Upper lobe of left lung (tissue), 6 donors: ENCODE results near the gene MINDY1. TPM values are rescaled to one million over a fixed set of nuclear protein-coding genes. Genes with fewer than 3 reads are reported as not detected.
A peak's percentile ranks its signal among the peaks of the same experiment; 100 is the strongest.

Source experiments
- ATAC-seq, 2 donors: fragments of 200-7000 bp; cut with Tn5 transposase; one replicate each; pipeline ENCODE4 v1.9.1; 2022; ENCODE audit warnings: mild to moderate bottlenecking in 2 of 2, moderate library complexity in 2 of 2; ENCODE audit not compliant: low FRiP score in 2 of 2
- DNase-seq, 2 donors: peaks; one replicate each; pipeline ENCODE4 v3.0.0-alpha.2; 2019 to 2020
- H3K27ac ChIP-seq, 4 donors: fragments of 200-600 bp; sonication (generic); one replicate each; pipeline ENCODE4 v1.5.1; 2016 to 2019
- H3K27me3 ChIP-seq, 4 donors: fragments of 200-600 bp; sonication (generic); one replicate each; pipeline ENCODE4 v1.5.1; 2017 to 2019
- H3K36me3 ChIP-seq, 4 donors: fragments of 200-600 bp; sonication (generic); one replicate each; pipeline ENCODE4 v1.5.1; 2016 to 2019
- H3K4me1 ChIP-seq, 4 donors: fragments of 200-600 bp; sonication (generic); one replicate each; pipeline ENCODE4 v1.5.1; 2018 to 2019
- H3K4me3 ChIP-seq, 4 donors: fragments of 200-600 bp; sonication (generic); one replicate each; pipeline ENCODE4 v1.5.1; 2017 to 2019; ENCODE audit warnings: mild to moderate bottlenecking in 2 of 4, moderate library complexity in 1 of 4
- H3K9me3 ChIP-seq, 4 donors: fragments of 200-600 bp; sonication (generic); one replicate each; pipeline ENCODE4 v1.5.1; 2018 to 2019
- CTCF ChIP-seq, 6 experiments: fragments of 450-650 bp in 4 of 6; fragments of 200-600 bp in 2 of 6; sonication (generic) in 2 of 6; IDR thresholded peaks; one replicate each; pipeline ENCODE4 v1.5.1; 2016 to 2019; ENCODE audit warnings: antibody characterized with exemption in 6 of 6
- EP300 ChIP-seq, 4 donors: sonication (generic); formaldehyde crosslinking; IDR thresholded peaks; one replicate each; pipeline ENCODE4 v1.5.1; 2017; ENCODE audit warnings: antibody characterized with exemption in 4 of 4, control low read depth in 2 of 4
- POLR2A ChIP-seq, 4 donors: fragments of 450-650 bp; IDR thresholded peaks; one replicate each; pipeline ENCODE4 v1.5.1; 2016 to 2017; ENCODE audit warnings: antibody characterized with exemption in 4 of 4, mild to moderate bottlenecking in 2 of 4
- POLR2AphosphoS5 ChIP-seq, 2 donors: sonication (generic); formaldehyde crosslinking; IDR thresholded peaks; one replicate each; pipeline ENCODE4 v1.5.1; 2017; ENCODE audit warnings: antibody characterized with exemption in 2 of 2
- WGBS, 2 donors: methylation state at CpG; one replicate each; pipeline ENCODE4 v1.1.5; 2017 to 2018; 5-methylcytosine and 5-hydroxymethylcytosine counted together
- total RNA-seq, 6 donors: library from RNA; depleted of rRNA in 4 of 6; stranded (reverse); fragments of >200 nt in 4 of 6; gene quantifications; one replicate each; pipeline versions ENCODE4 v1.1.0 to v1.2.1, GENCODE V29; 2016 to 2021
- donor health status: DM: no; HTN: no; CAD: no; lungs with moderate emphysema.
- donor health status: DM: no; HTN: yes; CAD: no; lungs with severe emphysema.

MINDY1 gene
- total RNA-seq, 6 donors from 2014 or later, result 14.5 to 34.3 (median 26.9) TPM

- no peak for DNase-seq
- H3K36me3 ChIP-seq, result no peaks in the 10 kb centered on the region
- H3K4me1 ChIP-seq, result peaks cover 44 to 74% (median 58%) of the 10 kb centered on the region in 4 donors
- H3K27me3 ChIP-seq, result no peaks in the 10 kb centered on the region
- TF ChIP-seq POLR2A (IDR thresholded peaks at IDR 0.05) (no peak), EP300 (IDR thresholded peaks at IDR 0.05) (no peak), POLR2AphosphoS5 (IDR thresholded peaks at IDR 0.05) (no peak), CTCF (IDR thresholded peaks at IDR 0.05) (no peak)
- H3K27ac ChIP-seq, result no peak overlapping the region
- no peak for ATAC-seq
- no peaks in the 10 kb centered on the region for H3K9me3 ChIP-seq
- 95 to 97% methylated on average over 3 of the region's 3 CpGs for WGBS, 2 donors
- H3K4me3 ChIP-seq, result no peak overlapping the region
Observed at GRCh38 chr1:151010346-151010726, 3.6 kb upstream of the MINDY1 start.

GRCh38 chr1:151009674-151010345 is 3.1 kb upstream of the MINDY1 start:
- TF ChIP-seq POLR2A (IDR thresholded peaks at IDR 0.05), result no peak
- no peak for TF ChIP-seq CTCF (IDR thresholded peaks at IDR 0.05)
- TF ChIP-seq EP300 (IDR thresholded peaks at IDR 0.05), result no peak
- TF ChIP-seq POLR2AphosphoS5 (IDR thresholded peaks at IDR 0.05), result no peak
- WGBS, 2 donors, result 97 to 98% methylated on average over 8 of the region's 8 CpGs
- H3K27ac ChIP-seq, result peak overlapping the region in 3 of 4 donors; percentile 93 to 96 (median 93)
- peaks cover 49 to 80% (median 64%) of the 10 kb centered on the region in 4 donors for H3K4me1 ChIP-seq
- H3K36me3 ChIP-seq, result no peaks in the 10 kb centered on the region
- H3K4me3 ChIP-seq, result peak overlapping the region in 1 of 4 donors; percentile 77
- ATAC-seq, result no peak
- no peaks in the 10 kb centered on the region for H3K27me3 ChIP-seq
- H3K9me3 ChIP-seq, result no peaks in the 10 kb centered on the region
- DNase-seq, result no peak

- Histone ChIP-seq H3K27me3 (no peaks in the 10 kb centered on the region), H3K4me1 (peaks cover 52 to 80% (median 70%) of the 10 kb centered on the region in 4 donors), H3K27ac (peak overlapping the region; percentile 79 to 96 (median 93)), H3K9me3 (no peaks in the 10 kb centered on the region), H3K36me3 (no peaks in the 10 kb centered on the region), H3K4me3 (peak overlapping the region; percentile 59 to 77 (median 70))
- WGBS, 2 donors, result 47 to 60% methylated on average over 3 of the region's 3 CpGs
- no peak for ATAC-seq
- no peak for DNase-seq
- TF ChIP-seq CTCF (IDR thresholded peaks at IDR 0.05) (no peak), EP300 (IDR thresholded peaks at IDR 0.05) (no peak), POLR2A (IDR thresholded peaks at IDR 0.05) (no peak), POLR2AphosphoS5 (IDR thresholded peaks at IDR 0.05) (no peak)
Observed at GRCh38 chr1:151009206-151009587, 2.5 kb upstream of the MINDY1 start.

GRCh38 chr1:151008244-151009205 is 1.8 kb upstream of the MINDY1 start, which contains the start of gene PRUNE1:
Gene PRUNE1 (plus strand): TSS chr1:151008449. CDS start chr1:151008633, 184 bp downstream.
- DNase-seq (peak; percentile 96 to 100), ATAC-seq (peak; percentile 97 to 98)
- Histone ChIP-seq H3K4me3 (peak within 1 kb of the TSS; percentile 59 to 77 (median 70)), H3K27me3 (no peaks in the 10 kb centered on the region), H3K27ac (peak within 1 kb of the TSS; percentile 79 to 96 (median 93)), H3K36me3 (no peaks in the 10 kb centered on the region), H3K9me3 (no peaks in the 10 kb centered on the region), H3K4me1 (peaks cover 53 to 81% (median 73%) of the 10 kb centered on the region in 4 donors)
- WGBS, 2 donors, result 0% methylated on average over 34 to 47 of the region's 69 CpGs
- TF ChIP-seq EP300 (IDR thresholded peaks at IDR 0.05) (peak in 1 of 4 donors; percentile 10), POLR2AphosphoS5 (IDR thresholded peaks at IDR 0.05) (peak; percentile 54 to 83), CTCF (IDR thresholded peaks at IDR 0.05) (peak in 4 of 6 experiments; percentile 28 to 51 (median 38)), POLR2A (IDR thresholded peaks at IDR 0.05) (peak in 2 of 4 donors; percentile 76 to 82)
